Osteoblast (primary cell): ENCODE measurements around the gene SUCNR1. TPM values are rescaled to one million over a fixed set of nuclear protein-coding genes. Genes with fewer than 3 reads are reported as not detected.
"Not testable (repeated sequence)": the region's sequence is repeated elsewhere in the genome, so short reads cannot be mapped to it uniquely, and the experiment has no call there.

Experiments
- DNase-seq: peaks from one replicate; pipeline ENCODE4 v3.0.0; 2011; ENCODE audit warnings: low spot score, mixed read lengths; ENCODE audit not compliant: insufficient read length; ENCODE audit errors: missing footprints
- H2AFZ ChIP-seq: 2 replicates; pipeline ENCODE4 v1.6.0; 2011; ENCODE audit warnings: mild to moderate bottlenecking, low read length
- H3K27ac ChIP-seq: 2 replicates; pipeline ENCODE4 v1.5.1; 2011; ENCODE audit warnings: mild to moderate bottlenecking, low read depth, low read length, moderate library complexity
- H3K27me3 ChIP-seq: 2 replicates; pipeline ENCODE4 v1.6.0; 2012; ENCODE audit warnings: mild to moderate bottlenecking, control low read depth, inconsistent platforms, low read length, moderate library complexity; ENCODE audit not compliant: insufficient read depth
- H3K36me3 ChIP-seq: 2 replicates; pipeline ENCODE4 v1.5.1; 2011; ENCODE audit warnings: mild to moderate bottlenecking, low read length, control low read depth, moderate library complexity; ENCODE audit not compliant: insufficient read depth
- H3K4me1 ChIP-seq: 2 replicates; pipeline ENCODE4 v1.5.1; 2011; ENCODE audit warnings: mild to moderate bottlenecking, low read length, control low read depth, moderate library complexity; ENCODE audit not compliant: insufficient read depth
- H3K4me2 ChIP-seq: 2 replicates; pipeline ENCODE4 v1.6.0; 2011; ENCODE audit warnings: mild to moderate bottlenecking, low read length; ENCODE audit not compliant: insufficient read depth
- H3K4me3 ChIP-seq: fragments of 200-600 bp; sonication (generic); 3 replicates; pipeline ENCODE4 v1.5.1; 2012; ENCODE audit warnings: mild to moderate bottlenecking, low read length, inconsistent platforms; ENCODE audit not compliant: insufficient read depth
- H3K79me2 ChIP-seq: 2 replicates; pipeline ENCODE4 v1.6.0; 2012; ENCODE audit warnings: mild to moderate bottlenecking, low read length, control low read depth, inconsistent platforms; ENCODE audit not compliant: insufficient read depth
- H3K9me3 ChIP-seq: 2 replicates; pipeline ENCODE4 v1.5.1; 2011; ENCODE audit warnings: low read depth, low read length, control low read depth
- H4K20me1 ChIP-seq: 2 replicates; pipeline ENCODE4 v1.6.0; 2012; ENCODE audit warnings: mild to moderate bottlenecking, low read length, control low read depth; ENCODE audit not compliant: insufficient read depth
- CTCF ChIP-seq: IDR thresholded peaks from 2 replicates; pipeline ENCODE4 v1.5.1; 2011; ENCODE audit warnings: mild to moderate bottlenecking, low read depth, low read length, moderate library complexity; ENCODE audit errors: extremely low read depth
- total RNA-seq: library from RNA; depleted of rRNA; stranded (reverse); fragments of >200 nt; gene quantifications from 2 replicates; pipeline ENCODE4 v1.2.3, GENCODE V29; 2012

The SUCNR1 gene
- total RNA-seq, 1 donor: under 0.01 TPM

- H3K27me3 ChIP-seq: no peaks in the 10 kb centered on the region
- no peak for DNase-seq
- no peak overlapping the region for H3K4me3 ChIP-seq
- no peaks in the 10 kb centered on the region for H3K9me3 ChIP-seq
- peaks cover 40% of the 10 kb centered on the region for H3K4me1 ChIP-seq
- no peak for TF ChIP-seq CTCF
- no peak overlapping the region for H2AFZ ChIP-seq
- no peaks in the 10 kb centered on the region for H3K79me2 ChIP-seq
- H4K20me1 ChIP-seq: no peaks in the 10 kb centered on the region
- no peak overlapping the region for H3K27ac ChIP-seq
- H3K36me3 ChIP-seq: no peaks in the 10 kb centered on the region
- no peak overlapping the region for H3K4me2 ChIP-seq
These were observed 51.3 kb downstream of the SUCNR1 start for GRCh38 chr3:151924753-151925152.

- H3K4me2 ChIP-seq: peak overlapping the region; percentile 18
- TF ChIP-seq CTCF: no peak
- DNase-seq: no peak
These were observed 52.0 kb downstream of the SUCNR1 start for GRCh38 chr3:151925419-151925818.

GRCh38 chr3:151925876-151926275 lies 52.4 kb downstream of the SUCNR1 start:
- Histone ChIP-seq H3K4me1 (peaks cover 40% of the 10 kb centered on the region), H3K4me3 (no peak overlapping the region), H3K4me2 (peak overlapping the region; percentile 18), H3K27me3 (no peaks in the 10 kb centered on the region), H2AFZ (no peak overlapping the region), H3K36me3 (no peaks in the 10 kb centered on the region), H3K79me2 (no peaks in the 10 kb centered on the region), H3K9me3 (no peaks in the 10 kb centered on the region), H4K20me1 (no peaks in the 10 kb centered on the region), H3K27ac (peak overlapping the region; percentile 9)
- peak; percentile 96 for DNase-seq
- TF ChIP-seq CTCF: no peak

More at GRCh38 chr3:151925419-151925818, 52.0 kb downstream of the SUCNR1 start:
- H3K36me3 ChIP-seq: no peaks in the 10 kb centered on the region
- peaks cover 40% of the 10 kb centered on the region for H3K4me1 ChIP-seq
- no peak overlapping the region for H2AFZ ChIP-seq
- peak overlapping the region; percentile 9 for H3K27ac ChIP-seq
- H3K27me3 ChIP-seq: no peaks in the 10 kb centered on the region
- H3K9me3 ChIP-seq: no peaks in the 10 kb centered on the region
- no peaks in the 10 kb centered on the region for H4K20me1 ChIP-seq
- H3K4me3 ChIP-seq: no peak overlapping the region
- H3K79me2 ChIP-seq: no peaks in the 10 kb centered on the region

GRCh38 chr3:151926956-151927355 lies 53.5 kb downstream of the SUCNR1 start:
- Histone ChIP-seq H3K27me3 (no peaks in the 10 kb centered on the region), H3K9me3 (no peaks in the 10 kb centered on the region), H3K4me1 (peaks cover 48% of the 10 kb centered on the region), H3K4me3 (peak overlapping the region; percentile 23), H3K36me3 (no peaks in the 10 kb centered on the region), H3K4me2 (peak overlapping the region; percentile 57), H4K20me1 (no peaks in the 10 kb centered on the region), H3K79me2 (no peaks in the 10 kb centered on the region), H3K27ac (peak overlapping the region; percentile 38), H2AFZ (no peak overlapping the region)
- no peak for TF ChIP-seq CTCF
- peak; percentile 92 for DNase-seq

GRCh38 chr3:151927915-151928525 lies 54.6 kb downstream of the SUCNR1 start:
- H3K9me3 ChIP-seq, H3K79me2 ChIP-seq, H3K36me3 ChIP-seq, H3K4me3 ChIP-seq, H3K27me3 ChIP-seq, DNase-seq, H2AFZ ChIP-seq, H4K20me1 ChIP-seq, H3K4me2 ChIP-seq, H3K27ac ChIP-seq: not testable (repeated sequence)
- H3K4me1 ChIP-seq: peaks cover 50% of the 10 kb centered on the region
